Sigmoid colon (tissue), 7 donors: ENCODE results near the gene YES1. TPM values are rescaled to one million over a fixed set of nuclear protein-coding genes. Genes with fewer than 3 reads are reported as not detected.
"Not testable (repeated sequence)": the region's sequence is repeated elsewhere in the genome, so short reads cannot be mapped to it uniquely, and the experiment has no call there.

Experiments used
- DNase-seq: peaks from one replicate; pipeline ENCODE4 v3.0.0-alpha.2; 2019
- H3K27ac ChIP-seq, 4 donors: fragments of 200-600 bp; sonication (generic); one replicate each; pipeline ENCODE4 v1.5.1; 2016 to 2019; ENCODE audit warnings: mild to moderate bottlenecking in 1 of 4
- H3K27me3 ChIP-seq, 3 donors: fragments of 200-600 bp; sonication (generic); one replicate each; pipeline ENCODE4 v1.5.1; 2019; ENCODE audit warnings: mild to moderate bottlenecking in 1 of 3
- H3K36me3 ChIP-seq, 4 donors: fragments of 200-600 bp; sonication (generic); one replicate each; pipeline ENCODE4 v1.5.1; 2016 to 2019
- H3K4me1 ChIP-seq, 4 donors: fragments of 200-600 bp; sonication (generic); one replicate each; pipeline ENCODE4 v1.5.1; 2017 to 2019
- H3K4me3 ChIP-seq, 4 donors: fragments of 200-600 bp; sonication (generic); one replicate each; pipeline ENCODE4 v1.5.1; 2017 to 2019; ENCODE audit warnings: mild to moderate bottlenecking in 2 of 4, moderate library complexity in 1 of 4
- H3K9me3 ChIP-seq, 4 donors: fragments of 200-600 bp in 3 of 4; sonication (generic) in 3 of 4; one replicate each; pipeline versions ENCODE4 v1.5.1 to v1.6.1; 2013 to 2019
- EP300 ChIP-seq, 4 donors: sonication (generic); formaldehyde crosslinking; IDR thresholded peaks; one replicate each; pipeline ENCODE4 v1.6.1; 2017; ENCODE audit warnings: antibody characterized with exemption in 4 of 4
- POLR2A ChIP-seq, 2 donors: fragments of 450-650 bp; IDR thresholded peaks; one replicate each; pipeline ENCODE4 v1.6.1; 2016; ENCODE audit warnings: antibody characterized with exemption in 2 of 2, mild to moderate bottlenecking in 2 of 2, moderate library complexity in 2 of 2
- POLR2AphosphoS5 ChIP-seq, 4 donors: sonication (generic); formaldehyde crosslinking; IDR thresholded peaks; one replicate each; pipeline ENCODE4 v1.6.1; 2017; ENCODE audit warnings: antibody characterized with exemption in 4 of 4
- WGBS, 2 donors: extraction: QIAGEN DNeasy Blood & Tissue Kit; methylation state at CpG; one replicate each; pipeline ENCODE4 v1.1.7; 2013; 5-methylcytosine and 5-hydroxymethylcytosine counted together
- intact Hi-C: fragments of 100-400 bp; cut with DNase I; formaldehyde crosslinking; loops from one replicate; pipeline ENCODE4 v1.15.1; 2023
- polyA plus RNA-seq, 3 donors: library from polyadenylated mRNA; stranded (reverse); fragments of 200-250 nt; gene quantifications; one replicate each; pipeline ENCODE4 v1.2.3, GENCODE V29; 2013
- total RNA-seq, 4 donors: library from RNA; depleted of rRNA; stranded (reverse); fragments of >200 nt; gene quantifications; one replicate each; pipeline ENCODE4 v1.1.0, GENCODE V29; 2016
- TF ChIP-seq, protein P1 (sequence below), 4 experiments: fragments of 450-650 bp in 3 of 4; fragments of 200-600 bp in 1 of 4; IDR thresholded peaks; one replicate each; pipeline ENCODE4 v1.5.1; 2016 to 2019; ENCODE audit warnings: antibody characterized with exemption in 4 of 4, mild to moderate bottlenecking in 3 of 4, moderate library complexity in 2 of 4
- donor health status: healthy with polysubstance abuse.
- donor health status: Bipolar disorder and iron deficiency.
- donor health status: healthy.

YES1 gene
- total and polyA plus RNA-seq, 7 donors: 27.6 to 146 (median 105) TPM

DNA sequence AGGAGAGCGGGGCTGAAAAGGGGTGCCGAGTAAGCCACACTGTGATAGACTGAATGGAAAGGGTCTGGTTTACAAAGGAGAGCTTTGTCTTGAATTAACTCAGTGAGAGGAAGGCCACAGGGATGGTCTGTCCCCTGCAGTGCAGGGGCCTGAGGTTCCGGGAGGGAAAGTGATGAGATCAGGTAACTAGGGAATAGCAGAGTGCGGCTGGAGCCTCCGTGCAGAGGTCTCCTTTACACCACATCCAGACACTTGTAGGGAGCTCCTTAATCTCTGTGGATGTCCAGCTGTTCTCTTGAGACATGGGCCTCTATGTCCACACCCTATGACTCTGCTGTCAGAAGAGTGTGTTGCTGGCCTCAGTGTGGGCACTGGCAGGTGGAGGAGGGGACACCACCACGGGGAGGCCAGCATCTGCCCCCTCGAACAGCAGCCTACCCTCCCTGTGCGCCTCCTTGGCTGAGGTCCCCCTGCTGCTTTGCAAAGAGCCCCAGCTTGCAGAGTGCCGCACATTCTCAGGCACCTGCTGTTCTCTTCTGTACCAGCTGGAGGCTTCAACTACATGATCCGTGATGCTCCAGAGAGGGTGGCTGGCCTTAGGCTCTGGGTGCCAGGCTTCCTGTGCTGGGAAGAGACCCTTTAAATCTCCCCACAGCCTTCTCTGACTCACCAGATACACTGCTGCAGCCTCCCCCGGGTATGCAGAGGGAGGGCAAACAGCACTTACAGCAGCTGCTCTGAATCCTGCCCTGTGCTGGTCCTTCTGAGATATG, 125.5 kb downstream of the YES1 start:
- H3K36me3 ChIP-seq: peaks cover 3 to 49% (median 7%) of the 10 kb centered on the region in 4 donors
- no peak for DNase-seq

DNA sequence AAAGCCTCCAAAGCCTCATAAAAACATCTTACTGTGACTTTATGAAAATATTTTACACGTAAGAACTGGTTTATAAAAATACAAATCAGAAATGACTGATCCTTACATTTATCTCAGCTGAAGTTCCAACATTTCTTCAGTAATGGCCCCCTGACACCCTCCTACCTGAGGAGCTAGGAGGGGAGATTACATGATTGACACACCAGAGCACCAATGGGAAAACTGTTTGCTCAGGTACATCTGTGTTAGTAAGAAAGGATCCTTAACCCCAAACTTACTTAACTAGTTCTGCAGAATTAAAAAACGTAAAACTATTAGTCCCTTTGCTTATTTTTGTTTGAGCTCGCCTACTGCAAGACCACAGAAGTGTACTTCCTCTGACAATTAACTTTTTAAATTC, 126.6 kb downstream of the YES1 start:
- intact Hi-C loops: no loop called here
- H3K36me3 ChIP-seq: peaks cover 3 to 51% (median 10%) of the 10 kb centered on the region in 4 donors
- no peaks in the 10 kb centered on the region for H3K4me1 ChIP-seq
- TF ChIP-seq POLR2A (IDR thresholded peaks at IDR 0.05) (no peak), POLR2AphosphoS5 (IDR thresholded peaks at IDR 0.05) (no peak), EP300 (IDR thresholded peaks at IDR 0.05) (no peak)
- TF ChIP-seq, protein P1, sequence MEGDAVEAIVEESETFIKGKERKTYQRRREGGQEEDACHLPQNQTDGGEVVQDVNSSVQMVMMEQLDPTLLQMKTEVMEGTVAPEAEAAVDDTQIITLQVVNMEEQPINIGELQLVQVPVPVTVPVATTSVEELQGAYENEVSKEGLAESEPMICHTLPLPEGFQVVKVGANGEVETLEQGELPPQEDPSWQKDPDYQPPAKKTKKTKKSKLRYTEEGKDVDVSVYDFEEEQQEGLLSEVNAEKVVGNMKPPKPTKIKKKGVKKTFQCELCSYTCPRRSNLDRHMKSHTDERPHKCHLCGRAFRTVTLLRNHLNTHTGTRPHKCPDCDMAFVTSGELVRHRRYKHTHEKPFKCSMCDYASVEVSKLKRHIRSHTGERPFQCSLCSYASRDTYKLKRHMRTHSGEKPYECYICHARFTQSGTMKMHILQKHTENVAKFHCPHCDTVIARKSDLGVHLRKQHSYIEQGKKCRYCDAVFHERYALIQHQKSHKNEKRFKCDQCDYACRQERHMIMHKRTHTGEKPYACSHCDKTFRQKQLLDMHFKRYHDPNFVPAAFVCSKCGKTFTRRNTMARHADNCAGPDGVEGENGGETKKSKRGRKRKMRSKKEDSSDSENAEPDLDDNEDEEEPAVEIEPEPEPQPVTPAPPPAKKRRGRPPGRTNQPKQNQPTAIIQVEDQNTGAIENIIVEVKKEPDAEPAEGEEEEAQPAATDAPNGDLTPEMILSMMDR (IDR thresholded peaks at IDR 0.05): no peak
- no peaks in the 10 kb centered on the region for H3K9me3 ChIP-seq
- H3K27me3 ChIP-seq: no peaks in the 10 kb centered on the region
- H3K27ac ChIP-seq: no peak overlapping the region
- H3K4me3 ChIP-seq: no peak overlapping the region
- 88 to 90% methylated on average over 3 of the region's 3 CpGs for whole genome bisulfite sequencing, 2 donors
- DNase-seq: no peak

More for the DNA sequence above, 125.5 kb downstream of the YES1 start:
- intact Hi-C loops: no loop called here
- WGBS, 2 donors: 91 to 93% methylated on average over 11 of the region's 11 CpGs
- no peaks in the 10 kb centered on the region for H3K9me3 ChIP-seq
- H3K27ac ChIP-seq: no peak overlapping the region
- TF ChIP-seq POLR2A (IDR thresholded peaks at IDR 0.05): no peak
- H3K4me1 ChIP-seq: no peaks in the 10 kb centered on the region
- no peak overlapping the region for H3K4me3 ChIP-seq
- H3K27me3 ChIP-seq: no peaks in the 10 kb centered on the region

DNA sequence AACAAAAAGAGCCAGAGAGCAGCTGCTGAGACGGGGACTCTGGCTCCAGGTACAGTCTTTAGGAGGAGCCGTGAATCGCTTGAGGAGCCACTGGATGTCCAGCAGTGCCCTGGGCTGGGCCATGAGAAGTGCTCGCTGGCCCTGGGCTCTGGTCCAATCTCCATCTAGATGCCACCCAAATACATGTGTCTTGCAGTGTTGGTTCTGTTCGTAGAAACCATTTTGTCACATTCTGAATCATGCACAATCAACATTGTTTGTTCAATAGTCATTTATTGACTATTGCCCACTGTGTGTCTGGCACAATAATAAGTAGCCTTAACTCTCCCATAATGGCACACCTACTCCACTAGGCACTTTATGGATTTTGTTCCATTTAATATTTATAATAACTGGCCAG, 128.5 kb downstream of the YES1 start:
- DNase-seq: no peak
- intact Hi-C loops: no loop called here
- Histone ChIP-seq H3K36me3 (peaks cover 6 to 62% (median 10%) of the 10 kb centered on the region in 4 donors), H3K4me3 (no peak overlapping the region), H3K27ac (no peak overlapping the region), H3K9me3 (no peaks in the 10 kb centered on the region), H3K4me1 (no peaks in the 10 kb centered on the region), H3K27me3 (no peaks in the 10 kb centered on the region)
- 71 to 86% methylated on average over 5 of the region's 5 CpGs for WGBS, 2 donors
- TF ChIP-seq EP300 (IDR thresholded peaks at IDR 0.05) (no peak), POLR2AphosphoS5 (IDR thresholded peaks at IDR 0.05) (no peak), POLR2A (IDR thresholded peaks at IDR 0.05) (no peak)
- TF ChIP-seq, protein P1 (IDR thresholded peaks at IDR 0.05): no peak

DNA sequence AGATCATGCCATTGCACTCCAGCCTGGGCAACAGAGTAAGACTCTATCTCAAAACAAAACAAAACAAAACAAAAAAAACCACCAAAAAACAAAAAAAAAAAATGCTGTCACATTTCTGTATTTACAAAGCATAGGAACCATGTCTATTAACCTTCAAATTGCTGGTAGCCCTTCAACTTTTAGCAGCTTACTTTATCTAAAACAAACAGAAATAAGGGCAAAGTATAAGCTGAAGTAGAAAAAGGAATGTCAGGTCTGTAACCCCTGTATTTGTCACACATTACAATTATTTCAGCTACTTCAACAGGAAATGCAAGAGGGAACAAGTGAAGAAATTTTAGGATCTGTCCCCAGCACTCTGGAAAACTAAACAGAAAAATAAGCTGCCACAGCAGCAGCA, 129.2 kb downstream of the YES1 start:
- no peak for DNase-seq
- intact Hi-C loops: no loop called here
- peaks cover 6 to 69% (median 10%) of the 10 kb centered on the region in 4 donors for H3K36me3 ChIP-seq
- no peaks in the 10 kb centered on the region for H3K27me3 ChIP-seq
- H3K4me1 ChIP-seq: no peaks in the 10 kb centered on the region
- H3K27ac ChIP-seq: no peak overlapping the region
- no peaks in the 10 kb centered on the region for H3K9me3 ChIP-seq
- TF ChIP-seq EP300 (IDR thresholded peaks at IDR 0.05): no peak
- TF ChIP-seq, protein P1 (IDR thresholded peaks at IDR 0.05): no peak
- no peak for TF ChIP-seq POLR2AphosphoS5 (IDR thresholded peaks at IDR 0.05)
- TF ChIP-seq POLR2A (IDR thresholded peaks at IDR 0.05): no peak
- H3K4me3 ChIP-seq: no peak overlapping the region

DNA sequence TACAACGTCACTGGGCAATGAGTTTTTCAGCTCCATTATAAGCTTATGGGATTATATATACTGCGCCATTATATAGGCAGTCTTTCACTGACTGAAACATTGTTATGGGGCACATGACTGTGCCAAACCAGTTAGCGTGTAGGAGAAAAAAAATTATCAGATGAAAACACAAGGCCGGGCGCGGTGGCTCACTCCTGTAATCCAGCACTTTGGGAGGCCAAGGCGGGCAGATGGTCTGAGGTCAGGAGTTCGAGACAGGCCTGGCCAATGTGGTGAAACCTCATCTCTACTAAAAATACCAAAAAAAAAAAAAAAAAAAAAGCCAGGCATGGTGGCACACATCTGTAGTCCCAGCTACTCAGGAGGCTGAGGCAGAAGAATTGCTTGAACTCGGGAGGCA, 129.6 kb downstream of the YES1 start:
- H3K4me3 ChIP-seq, H3K9me3 ChIP-seq, DNase-seq, H3K27ac ChIP-seq, intact Hi-C loops, H3K4me1 ChIP-seq, H3K27me3 ChIP-seq: not testable (repeated sequence)
- H3K36me3 ChIP-seq: peaks cover 6 to 73% (median 10%) of the 10 kb centered on the region in 4 donors
- WGBS, 2 donors: 86 to 95% methylated on average over 9 of the region's 9 CpGs

DNA sequence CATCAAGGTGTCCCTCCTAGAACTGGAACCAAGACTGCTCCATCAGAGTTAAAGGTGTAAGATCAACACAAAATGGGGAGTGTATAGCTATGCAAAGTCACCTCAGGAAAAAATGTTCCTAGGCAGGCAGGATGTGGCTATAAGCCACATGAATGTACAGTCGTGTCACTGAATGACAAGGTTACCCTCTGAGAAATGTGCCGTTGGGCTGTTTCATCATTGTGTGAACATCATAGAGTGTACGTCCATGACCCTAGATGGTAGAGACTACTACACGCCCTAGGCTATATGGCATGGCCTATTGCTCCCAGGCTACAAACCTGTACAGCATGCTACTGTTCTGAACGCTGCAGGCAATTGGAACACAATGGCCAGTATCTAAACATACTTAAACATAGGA, 130.1 kb downstream of the YES1 start:
- TF ChIP-seq POLR2A (IDR thresholded peaks at IDR 0.05): no peak
- TF ChIP-seq, protein P1 (IDR thresholded peaks at IDR 0.05): no peak
- no peak for TF ChIP-seq EP300 (IDR thresholded peaks at IDR 0.05)
- WGBS, 2 donors: 63 to 87% methylated on average over 5 of the region's 5 CpGs
- DNase-seq: no peak
- intact Hi-C loops: no loop called here
- no peaks in the 10 kb centered on the region for H3K4me1 ChIP-seq
- no peaks in the 10 kb centered on the region for H3K27me3 ChIP-seq
- no peak overlapping the region for H3K27ac ChIP-seq
- peaks cover 6 to 77% (median 10%) of the 10 kb centered on the region in 4 donors for H3K36me3 ChIP-seq
- no peaks in the 10 kb centered on the region for H3K9me3 ChIP-seq
- H3K4me3 ChIP-seq: no peak overlapping the region
